H9 (cell line): ENCODE data around the gene KRT77. TPM values are rescaled to one million over a fixed set of nuclear protein-coding genes. Genes with fewer than 3 reads are reported as not detected.

ENCODE experiments used
- DNase-seq: peaks from one replicate; pipeline ENCODE4 v3.0.0-alpha.2; 2017
- H2AFZ ChIP-seq: one replicate; pipeline ENCODE4 v1.6.1; 2013; ENCODE audit warnings: mild to moderate bottlenecking, low read length, control low read depth, moderate library complexity
- H2AK5ac ChIP-seq: 2 replicates; pipeline ENCODE4 v1.6.1; 2013; ENCODE audit warnings: low read length, control low read depth, mixed read lengths; ENCODE audit not compliant: insufficient read length
- H2BK120ac ChIP-seq: one replicate; pipeline ENCODE4 v1.6.1; 2013; ENCODE audit warnings: low read depth, mild to moderate bottlenecking, low read length, control low read depth, inconsistent platforms; ENCODE audit not compliant: poor library complexity, severe bottlenecking
- H2BK12ac ChIP-seq: 2 replicates; pipeline ENCODE4 v1.6.1; 2013; ENCODE audit warnings: low read length, control low read depth, mixed read lengths, low read depth; ENCODE audit not compliant: insufficient read length
- H2BK15ac ChIP-seq: 2 replicates; pipeline ENCODE4 v1.6.1; 2013; ENCODE audit warnings: low read depth, low read length, control low read depth
- H2BK20ac ChIP-seq: one replicate; pipeline ENCODE4 v1.6.1; 2013; ENCODE audit warnings: low read depth, mild to moderate bottlenecking, low read length, control low read depth, inconsistent platforms; ENCODE audit not compliant: poor library complexity, severe bottlenecking
- H2BK5ac ChIP-seq: 2 replicates; pipeline ENCODE4 v1.6.1; 2013; ENCODE audit warnings: low read length, control low read depth, mixed read lengths; ENCODE audit not compliant: insufficient read length
- H3K14ac ChIP-seq: 2 replicates; pipeline ENCODE4 v1.6.1; 2013; ENCODE audit warnings: low read length, control low read depth; ENCODE audit not compliant: insufficient read depth
- H3K18ac ChIP-seq: 2 replicates; pipeline ENCODE4 v1.6.1; 2013; ENCODE audit warnings: low read depth, mild to moderate bottlenecking, mixed read lengths, low read length, control low read depth; ENCODE audit not compliant: insufficient read length
- H3K23ac ChIP-seq: 2 replicates; pipeline ENCODE4 v1.6.1; 2013; ENCODE audit warnings: low read length, control low read depth, mixed read lengths, low read depth; ENCODE audit not compliant: insufficient read length
- H3K23me2 ChIP-seq: 2 replicates; pipeline ENCODE4 v1.6.1; 2013; ENCODE audit warnings: low read depth, mild to moderate bottlenecking, mixed read lengths, low read length, control low read depth; ENCODE audit not compliant: insufficient read length, poor library complexity, severe bottlenecking
- H3K27ac ChIP-seq: 2 replicates; pipeline ENCODE4 v1.5.1; 2013; ENCODE audit warnings: low read length, control low read depth, mixed read lengths, low read depth; ENCODE audit not compliant: insufficient read length
- H3K27me3 ChIP-seq: 2 replicates; pipeline ENCODE4 v1.6.1; 2013; ENCODE audit warnings: low read length, control low read depth, inconsistent platforms; ENCODE audit not compliant: insufficient read depth
- H3K4ac ChIP-seq: 2 replicates; pipeline ENCODE4 v1.6.1; 2013; ENCODE audit warnings: low read depth, mild to moderate bottlenecking, control low read depth, inconsistent platforms, low read length, moderate library complexity
- H3K4me1 ChIP-seq: 2 replicates; pipeline ENCODE4 v1.6.1; 2013; ENCODE audit warnings: low read length, control low read depth, inconsistent platforms; ENCODE audit not compliant: insufficient read depth
- H3K4me2 ChIP-seq: 2 replicates; pipeline ENCODE4 v1.6.1; 2013; ENCODE audit warnings: low read length, control low read depth, mixed read lengths; ENCODE audit not compliant: insufficient read length, insufficient read depth
- H3K56ac ChIP-seq: 2 replicates; pipeline ENCODE4 v1.6.1; 2013; ENCODE audit warnings: low read depth, mild to moderate bottlenecking, mixed read lengths, low read length, control low read depth; ENCODE audit not compliant: insufficient read length
- H3K79me1 ChIP-seq: 2 replicates; pipeline ENCODE4 v1.6.1; 2013; ENCODE audit warnings: low read depth, mild to moderate bottlenecking, moderate library complexity, low read length, control low read depth, inconsistent platforms; ENCODE audit not compliant: insufficient read depth, poor library complexity, severe bottlenecking
- H3K79me2 ChIP-seq: 2 replicates; pipeline ENCODE4 v1.6.1; 2013; ENCODE audit warnings: low read length, control low read depth, inconsistent platforms; ENCODE audit not compliant: insufficient read depth
- H3K9ac ChIP-seq: 2 replicates; pipeline ENCODE4 v1.6.1; 2013; ENCODE audit warnings: low read length, control low read depth, mixed read lengths; ENCODE audit not compliant: insufficient read length; ENCODE audit errors: extremely low read depth
- H3K9me3 ChIP-seq: one replicate; pipeline ENCODE4 v1.6.1; 2013; ENCODE audit warnings: low read depth, low read length, inconsistent platforms; ENCODE audit not compliant: control insufficient read depth
- H3T11ph ChIP-seq: one replicate; pipeline ENCODE4 v1.6.1; 2013; ENCODE audit warnings: mild to moderate bottlenecking, low read length, control low read depth, inconsistent platforms
- H4K20me1 ChIP-seq: one replicate; pipeline ENCODE4 v1.6.1; 2013; ENCODE audit not compliant: control insufficient read depth, insufficient read length, insufficient read depth
- H4K5ac ChIP-seq: 2 replicates; pipeline ENCODE4 v1.6.1; 2013; ENCODE audit warnings: low read depth, mild to moderate bottlenecking, mixed read lengths, low read length, control low read depth; ENCODE audit not compliant: insufficient read length
- H4K8ac ChIP-seq: replicated peaks from 2 replicates; pipeline ENCODE4 v1.6.1; 2013; ENCODE audit warnings: low read length, control low read depth, mixed read lengths, low read depth; ENCODE audit not compliant: insufficient read length
- H4K91ac ChIP-seq: 2 replicates; pipeline ENCODE4 v1.6.1; 2013; ENCODE audit warnings: low read depth, mild to moderate bottlenecking, moderate library complexity, mixed read lengths, low read length, control low read depth; ENCODE audit not compliant: insufficient read length
- H3K27ac Mint-ChIP-seq, 3 experiments: 2 replicates in 2 of 3; 3 replicates in 1 of 3; pipeline ENCODE4 v1.8.0; 2020 to 2021; ENCODE audit warnings: mixed read lengths in 3 of 3, mild to moderate bottlenecking in 1 of 3, moderate library complexity in 1 of 3
- H3K27me3 Mint-ChIP-seq: 2 replicates; pipeline ENCODE4 v1.8.0; 2021; ENCODE audit warnings: low read depth, mild to moderate bottlenecking, moderate library complexity, mixed read lengths
- H3K36me3 Mint-ChIP-seq, 3 experiments: 2 replicates in 2 of 3; 3 replicates in 1 of 3; pipeline ENCODE4 v1.8.0; 2020 to 2021; ENCODE audit warnings: low read depth in 3 of 3, mixed read lengths in 3 of 3; ENCODE audit not compliant: insufficient read depth in 1 of 3
- H3K4me1 Mint-ChIP-seq, 2 experiments: 2 replicates each; pipeline ENCODE4 v1.8.0; 2020; ENCODE audit warnings: mixed read lengths in 2 of 2
- H3K4me3 Mint-ChIP-seq, 2 experiments: 2 replicates in 1 of 2; 3 replicates in 1 of 2; pipeline ENCODE4 v1.8.0; 2020 to 2021; ENCODE audit warnings: mild to moderate bottlenecking in 2 of 2, mixed read lengths in 2 of 2, moderate library complexity in 1 of 2
- H3K9me3 Mint-ChIP-seq, 2 experiments: 2 replicates in 1 of 2; 3 replicates in 1 of 2; pipeline ENCODE4 v1.8.0; 2020; ENCODE audit warnings: mild to moderate bottlenecking in 2 of 2, mixed read lengths in 2 of 2, moderate library complexity in 1 of 2
- WGBS: extraction: QIAGEN DNeasy Blood & Tissue Kit; methylation state at CpG from one replicate; pipeline ENCODE4 v1.1.7; 2013; ENCODE audit warnings: missing lambda C conversion rate, low lambda C conversion rate, mixed read lengths; ENCODE audit not compliant: insufficient read length; ENCODE audit errors: extremely low coverage; 5-methylcytosine and 5-hydroxymethylcytosine counted together
- total RNA-seq: library from RNA; stranded (reverse); gene quantifications from 2 replicates; pipeline ENCODE4 v1.2.1, GENCODE V29; 2021
- TF ChIP-seq, protein P1 (sequence below): fragments of 200-600 bp; sonication (generic); conservative IDR thresholded peaks from 3 replicates; pipeline ENCODE4 v1.8.0; 2021; ENCODE audit warnings: antibody characterized with exemption, mild to moderate bottlenecking

KRT77 gene
- total RNA-seq, 1 experiment from 2014 or later = not detected

DNA sequence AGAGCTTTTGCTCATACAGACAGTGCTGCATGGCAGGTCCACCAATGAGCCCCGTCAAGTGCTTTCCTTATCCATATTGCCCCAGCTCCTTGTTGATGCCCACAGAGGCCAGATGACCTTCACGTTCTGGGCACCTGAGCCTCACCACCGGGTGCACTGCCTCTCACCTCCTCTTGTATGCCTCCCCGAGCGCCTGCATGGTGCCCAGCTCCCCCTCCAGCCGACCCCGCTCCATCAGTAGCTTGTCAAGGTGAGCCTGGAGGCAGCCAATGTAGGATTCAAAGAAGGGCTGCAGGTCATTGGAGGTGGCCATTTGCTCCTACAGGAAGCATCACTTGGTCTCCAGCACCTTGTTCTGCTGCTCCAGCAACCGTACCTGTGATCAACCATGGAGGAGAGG, 31.8 kb upstream of the KRT77 start:
- Histone ChIP-seq H3K18ac (no peak overlapping the region), H3K9ac (no peak overlapping the region), H3K4me1 (no peaks in the 10 kb centered on the region), H3K4me2 (no peak overlapping the region), H3K9me3 (no peaks in the 10 kb centered on the region), H3K23me2 (no peaks in the 10 kb centered on the region), H3K56ac (no peak overlapping the region), H3K79me2 (no peaks in the 10 kb centered on the region), H2BK12ac (no peak overlapping the region), H4K91ac (no peak overlapping the region), H2BK15ac (no peak overlapping the region), H4K5ac (no peak overlapping the region), H3K79me1 (no peaks in the 10 kb centered on the region), H2BK120ac (no peak overlapping the region), H3K14ac (no peak overlapping the region), H2BK20ac (no peak overlapping the region), H2BK5ac (no peak overlapping the region), H2AK5ac (no peak overlapping the region), H3K27ac (no peak overlapping the region), H3T11ph (no peak overlapping the region), H3K27me3 (no peaks in the 10 kb centered on the region; the same call in 1 of the 2 replicates), H3K23ac (no peak overlapping the region), H3K4ac (no peak overlapping the region), H4K20me1 (no peaks in the 10 kb centered on the region), H4K8ac (no peak overlapping the region), H2AFZ (no peak overlapping the region)
- TF ChIP-seq, protein P1, sequence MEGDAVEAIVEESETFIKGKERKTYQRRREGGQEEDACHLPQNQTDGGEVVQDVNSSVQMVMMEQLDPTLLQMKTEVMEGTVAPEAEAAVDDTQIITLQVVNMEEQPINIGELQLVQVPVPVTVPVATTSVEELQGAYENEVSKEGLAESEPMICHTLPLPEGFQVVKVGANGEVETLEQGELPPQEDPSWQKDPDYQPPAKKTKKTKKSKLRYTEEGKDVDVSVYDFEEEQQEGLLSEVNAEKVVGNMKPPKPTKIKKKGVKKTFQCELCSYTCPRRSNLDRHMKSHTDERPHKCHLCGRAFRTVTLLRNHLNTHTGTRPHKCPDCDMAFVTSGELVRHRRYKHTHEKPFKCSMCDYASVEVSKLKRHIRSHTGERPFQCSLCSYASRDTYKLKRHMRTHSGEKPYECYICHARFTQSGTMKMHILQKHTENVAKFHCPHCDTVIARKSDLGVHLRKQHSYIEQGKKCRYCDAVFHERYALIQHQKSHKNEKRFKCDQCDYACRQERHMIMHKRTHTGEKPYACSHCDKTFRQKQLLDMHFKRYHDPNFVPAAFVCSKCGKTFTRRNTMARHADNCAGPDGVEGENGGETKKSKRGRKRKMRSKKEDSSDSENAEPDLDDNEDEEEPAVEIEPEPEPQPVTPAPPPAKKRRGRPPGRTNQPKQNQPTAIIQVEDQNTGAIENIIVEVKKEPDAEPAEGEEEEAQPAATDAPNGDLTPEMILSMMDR = no peak
- WGBS = no CpG with 5 or more reads among the region's 8 CpGs
- Mint-ChIP-seq H3K36me3 (no peaks in the 10 kb centered on the region), H3K9me3 (peaks cover 0 to 11% of the 10 kb centered on the region in 2 experiments; a peak in 3 of 5 replicates), H3K4me1 (no peaks in the 10 kb centered on the region), H3K27me3 (peaks cover 73% of the 10 kb centered on the region), H3K4me3 (no peak overlapping the region), H3K27ac (no peak overlapping the region)
- DNase-seq = no peak
